ENCODE data around the gene STK38. TPM values are rescaled to one million over a fixed set of nuclear protein-coding genes. Genes with fewer than 3 reads are reported as not detected.

STK38 gene
- total RNA-seq, 2 donors from 2014 or later = 23.1 to 23.2 TPM

DNA sequence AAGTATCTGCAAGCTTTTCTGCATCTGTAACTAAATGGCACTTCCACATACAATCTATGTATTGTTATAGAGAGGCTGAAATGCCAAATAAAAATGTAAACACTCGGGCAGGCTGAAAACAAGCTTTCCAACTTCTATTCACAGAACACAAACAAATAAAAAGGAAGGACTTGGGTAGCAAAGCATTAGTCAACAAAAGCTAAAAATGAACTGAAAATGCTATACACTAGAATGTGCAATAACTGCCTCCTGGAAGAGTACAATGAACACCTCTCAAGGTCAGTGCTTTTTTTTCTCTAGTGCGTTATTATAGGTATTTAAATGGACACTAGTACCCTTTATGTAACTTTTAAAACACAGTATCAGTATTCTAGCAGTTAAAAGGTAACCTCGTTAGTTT is 31.4 kb downstream of the STK38 start:
- Histone ChIP-seq H3K27ac (no peak overlapping the region), H3K27me3 (replicated peaks; ENCODE audit: insufficient read depth) (no peaks in the 10 kb centered on the region), H3K4me1 (ENCODE audit: control insufficient read depth in 1 of 2, low read depth in 2 of 2) (no peaks in the 10 kb centered on the region), H3K4me3 (no peak overlapping the region), H3K9me3 (no peaks in the 10 kb centered on the region), H3K36me3 (peaks cover 18% of the 10 kb centered on the region)
- TF ChIP-seq, protein P1, sequence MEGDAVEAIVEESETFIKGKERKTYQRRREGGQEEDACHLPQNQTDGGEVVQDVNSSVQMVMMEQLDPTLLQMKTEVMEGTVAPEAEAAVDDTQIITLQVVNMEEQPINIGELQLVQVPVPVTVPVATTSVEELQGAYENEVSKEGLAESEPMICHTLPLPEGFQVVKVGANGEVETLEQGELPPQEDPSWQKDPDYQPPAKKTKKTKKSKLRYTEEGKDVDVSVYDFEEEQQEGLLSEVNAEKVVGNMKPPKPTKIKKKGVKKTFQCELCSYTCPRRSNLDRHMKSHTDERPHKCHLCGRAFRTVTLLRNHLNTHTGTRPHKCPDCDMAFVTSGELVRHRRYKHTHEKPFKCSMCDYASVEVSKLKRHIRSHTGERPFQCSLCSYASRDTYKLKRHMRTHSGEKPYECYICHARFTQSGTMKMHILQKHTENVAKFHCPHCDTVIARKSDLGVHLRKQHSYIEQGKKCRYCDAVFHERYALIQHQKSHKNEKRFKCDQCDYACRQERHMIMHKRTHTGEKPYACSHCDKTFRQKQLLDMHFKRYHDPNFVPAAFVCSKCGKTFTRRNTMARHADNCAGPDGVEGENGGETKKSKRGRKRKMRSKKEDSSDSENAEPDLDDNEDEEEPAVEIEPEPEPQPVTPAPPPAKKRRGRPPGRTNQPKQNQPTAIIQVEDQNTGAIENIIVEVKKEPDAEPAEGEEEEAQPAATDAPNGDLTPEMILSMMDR (IDR thresholded peaks at IDR 0.05) = no peak
- no peak for ATAC-seq (ENCODE audit: insufficient number of reproducible peaks, low FRiP score, low read depth)
- no peak for DNase-seq (ENCODE audit: low spot score)

- no peak for ATAC-seq (ENCODE audit: insufficient number of reproducible peaks, low FRiP score, low read depth)
Observed at GRCh38 chr6:36514554-36515456, 32.5 kb downstream of the STK38 start.

DNA sequence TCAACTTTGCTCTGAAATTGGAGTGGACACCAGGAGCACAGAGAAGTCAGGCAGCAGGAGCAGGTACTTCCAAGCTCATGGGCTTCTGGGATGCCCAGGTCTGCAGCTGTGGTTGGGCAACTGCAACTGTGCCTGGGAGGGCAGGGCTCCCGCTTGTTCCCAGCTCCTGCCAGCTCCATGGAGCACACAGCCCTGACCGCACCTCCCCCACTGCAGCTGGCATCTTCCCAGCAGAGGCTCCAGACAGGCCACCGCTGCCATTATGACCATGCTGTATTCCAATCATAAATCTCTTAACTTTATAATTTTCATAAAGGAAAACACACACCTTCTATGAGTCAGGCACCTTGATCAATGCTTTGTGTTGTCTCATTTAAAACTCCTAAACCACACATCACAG is 36.9 kb downstream of the STK38 start:
- ATAC-seq (ENCODE audit: insufficient number of reproducible peaks, low FRiP score, low read depth) (no peak), DNase-seq (ENCODE audit: low spot score) (no peak)
- H3K4me1 ChIP-seq (ENCODE audit: control insufficient read depth in 1 of 2, low read depth in 2 of 2) = no peaks in the 10 kb centered on the region
- H3K27ac ChIP-seq = no peak overlapping the region
- TF ChIP-seq, protein P1 (IDR thresholded peaks at IDR 0.05) = no peak
- peaks cover 9% of the 10 kb centered on the region for H3K36me3 ChIP-seq
- H3K27me3 ChIP-seq (replicated peaks; ENCODE audit: insufficient read depth) = no peaks in the 10 kb centered on the region
- H3K9me3 ChIP-seq = no peaks in the 10 kb centered on the region
- no peak overlapping the region for H3K4me3 ChIP-seq

More at GRCh38 chr6:36514554-36515456, 32.5 kb downstream of the STK38 start:
- DNase-seq (ENCODE audit: low spot score) = no peak
- H3K9me3 ChIP-seq = no peaks in the 10 kb centered on the region
- H3K27me3 ChIP-seq (replicated peaks; ENCODE audit: insufficient read depth) = no peaks in the 10 kb centered on the region
- H3K4me3 ChIP-seq = no peak overlapping the region
- TF ChIP-seq, protein P1 (IDR thresholded peaks at IDR 0.05) = no peak
- H3K36me3 ChIP-seq = peaks cover 15% of the 10 kb centered on the region
- no peaks in the 10 kb centered on the region for H3K4me1 ChIP-seq (ENCODE audit: control insufficient read depth in 1 of 2, low read depth in 2 of 2)
- no peak overlapping the region for H3K27ac ChIP-seq

GRCh38 chr6:36508532-36508931 is 38.7 kb downstream of the STK38 start:
- Histone ChIP-seq H3K27ac (no peak overlapping the region), H3K36me3 (peaks cover 9% of the 10 kb centered on the region), H3K27me3 (replicated peaks; ENCODE audit: insufficient read depth) (no peaks in the 10 kb centered on the region), H3K4me1 (ENCODE audit: control insufficient read depth in 1 of 2, low read depth in 2 of 2) (no peaks in the 10 kb centered on the region), H3K4me3 (no peak overlapping the region), H3K9me3 (no peaks in the 10 kb centered on the region)
- TF ChIP-seq, protein P1 (IDR thresholded peaks at IDR 0.05) = no peak
- no peak for ATAC-seq (ENCODE audit: insufficient number of reproducible peaks, low FRiP score, low read depth)
- no peak for DNase-seq (ENCODE audit: low spot score)

- TF ChIP-seq, protein P1 (IDR thresholded peaks at IDR 0.05) = no peak
- Histone ChIP-seq H3K27me3 (replicated peaks; ENCODE audit: insufficient read depth) (no peaks in the 10 kb centered on the region), H3K4me1 (ENCODE audit: control insufficient read depth in 1 of 2, low read depth in 2 of 2) (no peaks in the 10 kb centered on the region), H3K9me3 (no peaks in the 10 kb centered on the region), H3K27ac (no peak overlapping the region), H3K36me3 (no peaks in the 10 kb centered on the region), H3K4me3 (no peak overlapping the region)
- no peak for ATAC-seq (ENCODE audit: insufficient number of reproducible peaks, low FRiP score, low read depth)
- DNase-seq (ENCODE audit: low spot score) = no peak
Observed at GRCh38 chr6:36506611-36507010, 40.7 kb downstream of the STK38 start.

All from thoracic aorta (tissue), 2 donors.